ENCODE results near the gene ZMIZ2. TPM values are rescaled to one million over a fixed set of nuclear protein-coding genes. Genes with fewer than 3 reads are reported as not detected.

Gene ZMIZ2
- total RNA-seq, 1 experiment from 2014 or later: 100 TPM

DNA sequence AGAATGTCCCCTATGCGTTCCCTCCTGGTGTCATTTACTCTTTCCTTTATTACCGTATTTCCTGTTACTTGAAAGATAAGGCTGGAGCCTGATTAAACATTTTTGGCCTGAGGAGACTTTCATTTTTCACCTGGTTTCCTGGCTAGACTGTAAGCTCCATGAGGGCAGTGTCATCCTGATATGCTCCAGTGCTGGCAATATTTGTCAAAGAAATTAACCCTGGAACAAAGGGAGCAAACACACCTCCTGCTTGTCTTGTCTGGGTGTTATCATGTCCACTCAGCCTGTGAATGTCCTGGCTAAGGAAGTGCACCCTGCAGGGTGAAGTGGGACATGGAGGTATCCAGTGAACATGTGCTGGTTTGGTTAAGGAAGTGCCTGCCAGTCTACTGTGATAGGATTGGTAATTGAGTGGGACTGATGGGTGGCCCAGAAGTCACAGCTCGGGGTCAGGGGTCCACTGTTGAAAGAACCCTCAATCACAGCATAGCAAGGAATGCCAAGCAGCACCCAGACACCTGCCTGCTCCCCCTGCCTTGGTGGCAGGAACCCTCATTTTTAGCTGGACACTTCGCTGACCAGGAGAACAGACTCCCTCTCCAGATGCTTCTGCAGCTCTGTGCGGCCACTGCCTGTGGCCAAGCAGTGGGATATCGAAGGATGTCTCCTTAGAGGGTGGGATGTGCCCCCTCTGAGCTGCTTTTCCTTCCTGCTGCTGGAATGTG lies 26.9 kb downstream of the ZMIZ2 start:
- TF ChIP-seq, protein P1, sequence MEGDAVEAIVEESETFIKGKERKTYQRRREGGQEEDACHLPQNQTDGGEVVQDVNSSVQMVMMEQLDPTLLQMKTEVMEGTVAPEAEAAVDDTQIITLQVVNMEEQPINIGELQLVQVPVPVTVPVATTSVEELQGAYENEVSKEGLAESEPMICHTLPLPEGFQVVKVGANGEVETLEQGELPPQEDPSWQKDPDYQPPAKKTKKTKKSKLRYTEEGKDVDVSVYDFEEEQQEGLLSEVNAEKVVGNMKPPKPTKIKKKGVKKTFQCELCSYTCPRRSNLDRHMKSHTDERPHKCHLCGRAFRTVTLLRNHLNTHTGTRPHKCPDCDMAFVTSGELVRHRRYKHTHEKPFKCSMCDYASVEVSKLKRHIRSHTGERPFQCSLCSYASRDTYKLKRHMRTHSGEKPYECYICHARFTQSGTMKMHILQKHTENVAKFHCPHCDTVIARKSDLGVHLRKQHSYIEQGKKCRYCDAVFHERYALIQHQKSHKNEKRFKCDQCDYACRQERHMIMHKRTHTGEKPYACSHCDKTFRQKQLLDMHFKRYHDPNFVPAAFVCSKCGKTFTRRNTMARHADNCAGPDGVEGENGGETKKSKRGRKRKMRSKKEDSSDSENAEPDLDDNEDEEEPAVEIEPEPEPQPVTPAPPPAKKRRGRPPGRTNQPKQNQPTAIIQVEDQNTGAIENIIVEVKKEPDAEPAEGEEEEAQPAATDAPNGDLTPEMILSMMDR (IDR thresholded peaks at IDR 0.05; ENCODE audit: unreplicated experiment): no peak
- ChIA-PET POLR2A (interaction anchor here (1.4 kb wide), 1 partner anchor 21 kb away, joined by 5 read pairs; no protein-coding TSS in a partner anchor), CTCF (no interaction called here)
- Mint-ChIP-seq H3K4me1 (ENCODE audit: insufficient read depth, unreplicated experiment) (no peaks in the 10 kb centered on the region), H3K27ac (ENCODE audit: low read depth, unreplicated experiment) (no peak overlapping the region), H3K4me3 (ENCODE audit: unreplicated experiment) (no peak overlapping the region), H3K27me3 (ENCODE audit: insufficient read depth, unreplicated experiment) (no peaks in the 10 kb centered on the region), H3K36me3 (ENCODE audit: insufficient read depth, unreplicated experiment) (no peaks in the 10 kb centered on the region), H3K9me3 (ENCODE audit: unreplicated experiment) (no peaks in the 10 kb centered on the region)
- BruUV-seq (replicated peaks): no TSS peak
- DNase-seq (ENCODE audit: unreplicated experiment): no peak
- intact Hi-C loops (cut with micrococcal nuclease): no loop called here

DNA sequence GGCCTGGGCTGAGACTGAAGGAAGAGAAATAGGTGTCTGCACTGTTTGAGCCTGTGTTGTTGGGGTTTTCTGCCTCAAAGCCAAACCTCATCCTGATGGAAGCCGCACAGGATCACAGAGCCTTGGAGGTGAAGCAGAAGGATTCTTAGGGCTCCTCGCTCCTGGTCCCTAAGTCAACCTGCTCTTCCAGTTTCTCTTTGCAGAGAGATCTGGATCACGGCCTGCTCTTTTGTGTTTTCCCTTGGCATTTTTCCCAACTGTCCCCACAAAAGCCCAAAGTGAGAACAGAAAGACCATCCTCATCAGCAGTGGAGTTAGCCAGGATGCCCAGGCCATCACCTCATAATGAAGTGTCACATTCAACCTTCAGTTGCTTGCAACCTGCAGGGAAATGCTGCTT lies 27.6 kb downstream of the ZMIZ2 start:
- BruUV-seq (replicated peaks): no TSS peak
- POLR2A ChIA-PET: interaction anchor here (1.4 kb wide), 1 partner anchor 21 kb away, joined by 5 read pairs; no protein-coding TSS in a partner anchor
- no peak overlapping the region for H3K27ac Mint-ChIP-seq (ENCODE audit: low read depth, unreplicated experiment)
- no peaks in the 10 kb centered on the region for H3K4me1 Mint-ChIP-seq (ENCODE audit: insufficient read depth, unreplicated experiment)
- H3K9me3 Mint-ChIP-seq (ENCODE audit: unreplicated experiment): no peaks in the 10 kb centered on the region
- H3K27me3 Mint-ChIP-seq (ENCODE audit: insufficient read depth, unreplicated experiment): no peaks in the 10 kb centered on the region
- DNase-seq (ENCODE audit: unreplicated experiment): no peak
- TF ChIP-seq, protein P1 (IDR thresholded peaks at IDR 0.05; ENCODE audit: unreplicated experiment): no peak
- no peaks in the 10 kb centered on the region for H3K36me3 Mint-ChIP-seq (ENCODE audit: insufficient read depth, unreplicated experiment)
- intact Hi-C loops (cut with micrococcal nuclease): no loop called here
- no peak overlapping the region for H3K4me3 Mint-ChIP-seq (ENCODE audit: unreplicated experiment)
- CTCF ChIA-PET: no interaction called here

GRCh38 chr7:44782460-44782859 lies 33.8 kb downstream of the ZMIZ2 start:
- TF ChIP-seq, protein P1 (IDR thresholded peaks at IDR 0.05; ENCODE audit: unreplicated experiment): no peak
- Mint-ChIP-seq H3K4me3 (ENCODE audit: unreplicated experiment) (no peak overlapping the region), H3K9me3 (ENCODE audit: unreplicated experiment) (peaks cover 8% of the 10 kb centered on the region), H3K4me1 (ENCODE audit: insufficient read depth, unreplicated experiment) (no peaks in the 10 kb centered on the region), H3K27me3 (ENCODE audit: insufficient read depth, unreplicated experiment) (no peaks in the 10 kb centered on the region), H3K36me3 (ENCODE audit: insufficient read depth, unreplicated experiment) (peaks cover 5% of the 10 kb centered on the region), H3K27ac (ENCODE audit: low read depth, unreplicated experiment) (no peak overlapping the region)
- no TSS peak for BruUV-seq (replicated peaks)
- ChIA-PET POLR2A (no interaction called here), CTCF (interaction anchor here (0.7 kb wide), 1 partner anchor 15 kb away, joined by 6 read pairs; no protein-coding TSS in a partner anchor)
- DNase-seq (ENCODE audit: unreplicated experiment): no peak
- intact Hi-C loops (cut with micrococcal nuclease): no loop called here

GRCh38 chr7:44783407-44783806 lies 34.8 kb downstream of the ZMIZ2 start:
- BruUV-seq (replicated peaks): no TSS peak
- intact Hi-C loops (cut with micrococcal nuclease): no loop called here
- Mint-ChIP-seq H3K9me3 (ENCODE audit: unreplicated experiment) (peaks cover 8% of the 10 kb centered on the region), H3K36me3 (ENCODE audit: insufficient read depth, unreplicated experiment) (peaks cover 5% of the 10 kb centered on the region), H3K4me1 (ENCODE audit: insufficient read depth, unreplicated experiment) (no peaks in the 10 kb centered on the region), H3K27me3 (ENCODE audit: insufficient read depth, unreplicated experiment) (no peaks in the 10 kb centered on the region), H3K27ac (ENCODE audit: low read depth, unreplicated experiment) (no peak overlapping the region), H3K4me3 (ENCODE audit: unreplicated experiment) (no peak overlapping the region)
- CTCF ChIA-PET: interaction anchor here (0.5 to 0.7 kb wide), 2 partner anchors 16 to 1135 kb away, joined by 3 to 6 read pairs; no protein-coding TSS in a partner anchor
- TF ChIP-seq, protein P1 (IDR thresholded peaks at IDR 0.05; ENCODE audit: unreplicated experiment): no peak
- POLR2A ChIA-PET: no interaction called here
- no peak for DNase-seq (ENCODE audit: unreplicated experiment)
